Mononuclear cell (primary cell): ENCODE measurements around the gene RHBDL3. TPM values are rescaled to one million over a fixed set of nuclear protein-coding genes. Genes with fewer than 3 reads are reported as not detected.

Source experiments
- total RNA-seq: library from RNA; depleted of rRNA; stranded (reverse); fragments of >200 nt; gene quantifications from one replicate; pipeline ENCODE4 v1.2.3, GENCODE V29; 2012

RHBDL3 gene
- total RNA-seq, 1 donor: 0.73 TPM

Other genes with a start within 250 kb of the RHBDL3 start
- 33.6 TPM for gene RHOT1, start 123.3 kb upstream of the RHBDL3 start, total RNA-seq
- gene C17orf75, start 76.3 kb downstream of the RHBDL3 start, total RNA-seq: 5.8 TPM
- gene ZNF207, start 84.3 kb downstream of the RHBDL3 start, total RNA-seq: 281 TPM
- 84.0 TPM for gene PSMD11, start 178.7 kb downstream of the RHBDL3 start, total RNA-seq
- gene CDK5R1, start 221.2 kb downstream of the RHBDL3 start, total RNA-seq: 16.8 TPM